ENCODE measurements around the gene TP53BP1.

TP53BP1 gene

DNA sequence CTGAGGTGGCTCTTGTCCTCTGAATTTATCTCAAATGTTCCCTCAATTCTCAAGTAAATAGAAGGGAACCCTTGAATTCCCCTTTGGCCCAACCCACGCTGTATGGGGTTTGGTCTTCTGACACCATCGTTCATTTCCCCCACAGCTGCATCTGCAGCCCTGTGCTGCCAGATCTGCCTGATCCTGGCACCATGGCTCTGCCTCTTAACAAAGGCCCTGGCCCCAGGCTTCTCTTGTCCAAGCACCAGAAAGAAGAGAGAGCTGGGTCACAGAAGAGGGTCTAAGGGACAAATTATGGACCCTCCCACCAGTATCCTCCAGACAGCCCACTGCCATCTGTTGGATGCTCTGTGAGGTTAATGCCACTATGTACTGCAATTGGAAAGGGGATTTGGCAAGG, 26.2 kb upstream of the TP53BP1 start:
- H3K4me1 ChIP-seq (ENCODE audit: control insufficient read depth, insufficient read depth, low read length): peaks cover 13% of the 10 kb centered on the region
- no peak overlapping the region for H3K4me3 ChIP-seq (ENCODE audit: low read length)
- no peaks in the 10 kb centered on the region for H3K36me3 ChIP-seq (ENCODE audit: control insufficient read depth, insufficient read depth, low read length)
- no peaks in the 10 kb centered on the region for H3K9me3 ChIP-seq (ENCODE audit: control insufficient read depth, insufficient read depth, low read length)
- DNase-seq (ENCODE audit: low read depth, low spot score): no peak
- WGBS (ENCODE audit: insufficient coverage, insufficient read length): no CpG with 5 or more reads among the region's 2 CpGs
- peaks cover 7% of the 10 kb centered on the region; the same call in 1 of the 2 replicates for H3K27me3 ChIP-seq (ENCODE audit: control insufficient read depth, insufficient read depth, low read length)
- H3K27ac ChIP-seq (ENCODE audit: low read length): no peak overlapping the region

DNA sequence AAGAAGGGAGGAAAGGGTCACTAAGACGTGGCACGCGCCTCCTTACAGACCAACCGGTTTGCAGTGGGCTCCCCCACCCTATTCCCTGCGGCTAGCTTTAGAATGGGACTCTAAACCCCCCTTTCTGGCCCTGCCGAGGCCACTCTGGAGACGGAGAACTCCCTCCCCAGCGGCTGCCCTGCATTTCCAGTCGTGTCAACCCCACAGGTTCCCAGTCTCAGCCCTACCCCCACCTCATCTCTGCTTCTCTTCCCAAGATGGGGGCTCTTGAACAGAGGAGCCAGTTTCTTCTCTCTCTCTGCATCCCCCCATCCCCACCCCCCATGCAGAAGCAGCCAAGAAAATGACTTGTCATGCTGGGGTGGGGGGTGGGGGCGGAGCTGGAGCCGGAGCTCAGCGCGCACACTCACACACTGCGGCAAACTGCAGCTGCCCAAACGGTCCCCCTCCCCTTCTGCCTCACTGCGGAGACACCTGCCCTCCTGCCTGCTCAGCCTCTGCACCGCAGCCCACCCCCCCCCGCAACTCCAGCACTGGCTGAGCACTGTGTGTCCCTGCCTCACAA, 25.3 kb upstream of the TP53BP1 start:
- no peaks in the 10 kb centered on the region for H3K9me3 ChIP-seq (ENCODE audit: control insufficient read depth, insufficient read depth, low read length)
- H3K27ac ChIP-seq (ENCODE audit: low read length): no peak overlapping the region
- peaks cover 7% of the 10 kb centered on the region; the same call in 1 of the 2 replicates for H3K27me3 ChIP-seq (ENCODE audit: control insufficient read depth, insufficient read depth, low read length)
- peak overlapping the region; percentile 40; the same call in 1 of the 2 replicates for H3K4me3 ChIP-seq (ENCODE audit: low read length)
- H3K36me3 ChIP-seq (ENCODE audit: control insufficient read depth, insufficient read depth, low read length): no peaks in the 10 kb centered on the region
- no CpG with 5 or more reads among the region's 18 CpGs for WGBS (ENCODE audit: insufficient coverage, insufficient read length)
- H3K4me1 ChIP-seq (ENCODE audit: control insufficient read depth, insufficient read depth, low read length): peaks cover 13% of the 10 kb centered on the region
- no peak for DNase-seq (ENCODE audit: low read depth, low spot score)

DNA sequence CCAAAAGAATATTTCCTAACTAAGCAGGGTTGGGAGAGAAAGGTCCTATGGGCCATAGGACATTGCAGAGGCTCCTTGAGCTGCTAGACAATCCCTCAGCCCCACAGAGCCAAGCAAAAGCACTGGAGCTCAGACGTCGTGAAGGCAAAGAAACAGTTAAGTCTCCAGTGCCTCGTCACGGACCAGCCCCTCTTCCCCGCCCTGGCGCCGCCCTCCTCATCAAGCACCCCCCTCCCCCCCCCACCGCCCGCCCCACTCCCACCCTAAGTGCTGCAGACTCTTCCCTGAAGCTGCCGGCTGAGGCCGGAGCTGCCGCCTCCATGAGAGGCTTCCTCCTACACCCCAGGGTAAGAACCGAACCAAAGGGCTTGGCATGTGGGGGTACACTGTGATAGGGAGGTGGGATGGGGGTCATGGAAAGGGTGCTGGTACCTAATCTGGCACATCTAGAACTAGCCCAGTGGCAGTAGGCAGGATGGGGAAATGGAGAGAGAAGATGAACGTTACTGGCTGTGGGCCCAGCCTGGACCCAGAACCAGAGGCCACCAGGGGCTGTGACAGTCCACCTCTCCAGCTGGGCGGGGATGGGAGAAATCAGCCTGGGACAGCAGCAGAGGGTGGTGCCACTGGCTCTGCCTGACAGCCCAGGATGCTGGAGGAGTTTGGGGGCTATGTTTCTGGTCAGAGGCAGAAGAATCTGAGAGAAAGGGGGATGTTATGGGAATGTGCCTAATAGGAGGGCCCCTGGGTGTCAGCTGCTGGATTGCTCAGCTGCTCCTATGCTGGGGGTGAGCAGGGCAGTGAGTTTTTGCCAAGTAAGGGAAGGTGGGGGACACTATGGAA, 24.6 kb upstream of the TP53BP1 start, which contains the start of gene MAP1A:
TSS of gene MAP1A (plus strand) at position 255 of the 843 bp plus-strand sequence. CDS start 3,866 bp downstream, outside the sequence.
- H3K27ac ChIP-seq (ENCODE audit: low read length): no peak within 1 kb of the TSS
- H3K4me3 ChIP-seq (ENCODE audit: low read length): peak within 1 kb of the TSS; percentile 40; the same call in 1 of the 2 replicates
- H3K27me3 ChIP-seq (ENCODE audit: control insufficient read depth, insufficient read depth, low read length): peaks cover 7% of the 10 kb centered on the region; the same call in 1 of the 2 replicates
- H3K36me3 ChIP-seq (ENCODE audit: control insufficient read depth, insufficient read depth, low read length): no peaks in the 10 kb centered on the region
- peaks cover 13% of the 10 kb centered on the region for H3K4me1 ChIP-seq (ENCODE audit: control insufficient read depth, insufficient read depth, low read length)
- no peaks in the 10 kb centered on the region for H3K9me3 ChIP-seq (ENCODE audit: control insufficient read depth, insufficient read depth, low read length)
- no peak for DNase-seq (ENCODE audit: low read depth, low spot score)
- no CpG with 5 or more reads among the region's 15 CpGs for WGBS (ENCODE audit: insufficient coverage, insufficient read length)

DNA sequence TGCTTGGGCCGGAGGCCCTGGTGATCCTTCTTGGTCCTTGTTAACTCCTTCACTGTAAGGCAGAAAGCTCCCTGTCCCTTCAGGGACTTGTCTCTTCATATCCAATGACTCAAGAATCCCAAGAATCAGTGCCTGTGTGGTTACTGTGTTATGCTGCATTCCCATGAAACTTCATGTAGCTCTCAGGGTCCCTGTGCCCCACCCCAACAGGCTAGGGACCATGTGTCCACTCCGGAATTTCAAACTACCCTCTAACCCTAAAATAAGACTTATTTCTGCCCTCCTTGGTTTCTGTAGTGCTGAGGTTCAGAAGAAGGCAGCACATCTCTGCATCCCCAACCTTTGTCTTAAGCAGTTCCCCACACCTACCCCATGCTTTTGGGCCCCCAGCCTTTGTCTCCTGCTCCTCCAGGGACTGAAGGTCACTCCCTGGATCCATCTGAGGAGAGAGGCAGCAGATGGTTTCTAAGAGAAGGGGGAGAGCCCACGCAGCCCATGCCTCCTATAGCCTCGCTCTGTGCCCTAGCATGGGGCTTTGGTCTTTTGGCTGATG, 23.9 kb upstream of the TP53BP1 start:
- Histone ChIP-seq H3K27me3 (ENCODE audit: control insufficient read depth, insufficient read depth, low read length) (peaks cover 9% of the 10 kb centered on the region; the same call in 1 of the 2 replicates), H3K4me1 (ENCODE audit: control insufficient read depth, insufficient read depth, low read length) (peaks cover 13% of the 10 kb centered on the region), H3K4me3 (ENCODE audit: low read length) (no peak overlapping the region), H3K27ac (ENCODE audit: low read length) (no peak overlapping the region), H3K36me3 (ENCODE audit: control insufficient read depth, insufficient read depth, low read length) (no peaks in the 10 kb centered on the region), H3K9me3 (ENCODE audit: control insufficient read depth, insufficient read depth, low read length) (no peaks in the 10 kb centered on the region)
- WGBS (ENCODE audit: insufficient coverage, insufficient read length): no CpG with 5 or more reads among the region's 4 CpGs
- no peak for DNase-seq (ENCODE audit: low read depth, low spot score)

DNA sequence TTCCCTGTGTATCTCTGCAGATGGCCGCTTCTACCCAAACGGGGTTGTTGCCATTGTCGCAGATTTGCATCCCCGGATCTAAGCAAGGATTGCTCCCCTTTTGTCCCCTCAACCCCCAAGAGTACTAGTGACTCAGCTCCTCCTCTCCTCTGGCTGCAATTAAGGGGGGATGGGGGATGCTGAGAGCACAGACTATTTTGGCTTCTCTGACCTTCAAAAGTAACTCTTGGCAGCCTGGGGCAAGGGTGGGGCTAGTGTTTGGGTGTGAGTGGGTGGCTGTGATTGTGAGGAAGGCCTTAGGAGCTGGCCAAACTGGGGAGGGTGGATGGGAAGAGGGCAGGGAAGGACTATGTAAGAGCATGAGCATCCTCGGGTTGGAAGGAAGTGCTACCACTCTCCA, 23.2 kb upstream of the TP53BP1 start:
- DNase-seq (ENCODE audit: low read depth, low spot score): no peak
- H3K4me3 ChIP-seq (ENCODE audit: low read length): no peak overlapping the region
- WGBS (ENCODE audit: insufficient coverage, insufficient read length): no CpG with 5 or more reads among the region's 5 CpGs
- H3K4me1 ChIP-seq (ENCODE audit: control insufficient read depth, insufficient read depth, low read length): peaks cover 16% of the 10 kb centered on the region
- no peak overlapping the region for H3K27ac ChIP-seq (ENCODE audit: low read length)
- no peaks in the 10 kb centered on the region for H3K36me3 ChIP-seq (ENCODE audit: control insufficient read depth, insufficient read depth, low read length)
- H3K27me3 ChIP-seq (ENCODE audit: control insufficient read depth, insufficient read depth, low read length): peaks cover 12% of the 10 kb centered on the region; the same call in 1 of the 2 replicates
- no peaks in the 10 kb centered on the region for H3K9me3 ChIP-seq (ENCODE audit: control insufficient read depth, insufficient read depth, low read length)

DNA sequence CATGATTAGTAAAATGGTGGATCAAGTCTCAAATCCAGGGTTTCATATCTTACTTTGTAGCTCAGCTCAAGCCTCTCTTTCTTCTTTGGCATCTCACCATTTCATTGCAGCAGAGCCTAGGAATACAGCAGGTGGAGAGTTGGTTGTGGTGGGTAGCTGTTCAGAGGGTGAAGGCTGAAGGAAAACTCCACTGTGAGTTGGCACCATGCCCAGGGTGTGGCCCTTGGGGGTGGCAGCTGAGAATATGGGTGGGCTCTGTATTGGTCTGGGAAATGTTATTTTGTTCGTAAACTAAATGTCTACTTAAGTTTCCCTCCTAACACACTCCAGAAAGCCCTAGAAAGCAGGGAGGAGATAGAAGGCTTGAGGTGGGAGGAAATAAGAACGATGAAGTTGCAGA, 22.8 kb upstream of the TP53BP1 start:
- DNase-seq (ENCODE audit: low read depth, low spot score): no peak
- H3K9me3 ChIP-seq (ENCODE audit: control insufficient read depth, insufficient read depth, low read length): no peaks in the 10 kb centered on the region
- no peak overlapping the region for H3K4me3 ChIP-seq (ENCODE audit: low read length)
- H3K36me3 ChIP-seq (ENCODE audit: control insufficient read depth, insufficient read depth, low read length): no peaks in the 10 kb centered on the region
- no CpG with 5 or more reads among the region's 2 CpGs for WGBS (ENCODE audit: insufficient coverage, insufficient read length)
- peaks cover 12% of the 10 kb centered on the region; the same call in 1 of the 2 replicates for H3K27me3 ChIP-seq (ENCODE audit: control insufficient read depth, insufficient read depth, low read length)
- no peak overlapping the region for H3K27ac ChIP-seq (ENCODE audit: low read length)
- H3K4me1 ChIP-seq (ENCODE audit: control insufficient read depth, insufficient read depth, low read length): peaks cover 17% of the 10 kb centered on the region

DNA sequence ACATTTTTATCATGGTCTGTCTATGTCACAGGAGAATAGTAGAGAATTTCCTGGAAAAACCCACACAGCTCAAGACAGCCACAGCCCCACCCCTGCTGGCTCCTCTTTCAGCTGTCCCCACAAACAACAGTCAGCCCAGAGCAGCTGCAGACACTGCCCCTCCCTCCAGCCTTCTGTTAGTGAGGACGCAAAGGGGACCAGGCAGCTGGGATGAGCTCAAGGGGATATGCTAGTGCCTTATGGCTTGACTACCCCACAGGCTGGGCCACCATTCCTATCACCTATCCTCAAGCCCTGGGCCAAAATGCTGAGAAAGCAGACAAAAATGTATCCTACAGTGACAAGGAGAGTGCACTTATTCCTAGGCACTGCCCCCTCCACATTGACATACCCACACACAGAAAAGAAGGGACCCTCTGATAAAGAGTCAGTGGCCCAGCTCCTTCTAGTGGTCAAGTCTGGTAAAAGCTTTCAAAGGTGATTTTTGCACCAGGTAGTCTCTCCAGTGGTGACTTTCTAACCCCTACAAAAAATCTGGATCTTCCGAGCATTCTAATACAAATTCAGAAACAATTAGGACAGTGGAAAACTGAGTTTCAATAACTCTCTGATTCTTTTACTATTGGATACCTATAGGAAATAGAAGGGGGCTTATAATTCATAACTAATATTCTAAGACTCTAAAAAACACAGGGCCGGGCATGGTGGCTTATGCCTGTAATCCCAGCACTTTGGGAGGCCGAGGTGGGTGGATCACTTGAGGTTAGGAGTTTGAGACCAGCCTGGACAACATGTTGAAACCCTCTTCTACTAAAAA, 21.5 kb upstream of the TP53BP1 start:
- DNase-seq (ENCODE audit: low read depth, low spot score): no peak
- no peak overlapping the region for H3K4me3 ChIP-seq (ENCODE audit: low read length)
- no CpG with 5 or more reads among the region's 4 CpGs for WGBS (ENCODE audit: insufficient coverage, insufficient read length)

DNA sequence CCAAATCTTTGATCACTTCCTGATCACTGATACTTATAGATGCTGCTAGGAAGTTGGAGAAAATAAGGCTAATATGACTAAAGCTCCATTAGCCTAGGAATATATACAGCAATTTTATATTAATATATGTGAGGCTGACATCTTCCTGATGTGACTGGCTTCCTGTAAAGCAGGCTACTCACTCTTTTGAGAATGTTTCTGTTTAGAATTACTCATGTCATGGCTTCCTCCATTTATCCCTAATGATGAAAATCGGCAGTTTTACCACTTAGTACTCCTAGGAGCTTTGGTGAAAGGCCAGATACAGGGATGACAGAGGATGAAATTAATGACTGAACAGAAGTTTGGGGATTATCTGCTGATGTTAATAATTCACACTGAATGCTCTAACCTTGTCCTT, 20.6 kb upstream of the TP53BP1 start:
- peaks cover 7% of the 10 kb centered on the region; the same call in 1 of the 2 replicates for H3K27me3 ChIP-seq (ENCODE audit: control insufficient read depth, insufficient read depth, low read length)
- peaks cover 17% of the 10 kb centered on the region for H3K4me1 ChIP-seq (ENCODE audit: control insufficient read depth, insufficient read depth, low read length)
- H3K36me3 ChIP-seq (ENCODE audit: control insufficient read depth, insufficient read depth, low read length): no peaks in the 10 kb centered on the region
- no peaks in the 10 kb centered on the region for H3K9me3 ChIP-seq (ENCODE audit: control insufficient read depth, insufficient read depth, low read length)
- WGBS (ENCODE audit: insufficient coverage, insufficient read length): no CpG with 5 or more reads among the region's 1 CpG
- H3K4me3 ChIP-seq (ENCODE audit: low read length): no peak overlapping the region
- no peak overlapping the region for H3K27ac ChIP-seq (ENCODE audit: low read length)
- no peak for DNase-seq (ENCODE audit: low read depth, low spot score)

More for the DNA sequence above, 21.5 kb upstream of the TP53BP1 start:
- Histone ChIP-seq H3K4me1 (ENCODE audit: control insufficient read depth, insufficient read depth, low read length) (peaks cover 17% of the 10 kb centered on the region), H3K9me3 (ENCODE audit: control insufficient read depth, insufficient read depth, low read length) (no peaks in the 10 kb centered on the region), H3K36me3 (ENCODE audit: control insufficient read depth, insufficient read depth, low read length) (no peaks in the 10 kb centered on the region), H3K27me3 (ENCODE audit: control insufficient read depth, insufficient read depth, low read length) (peaks cover 8% of the 10 kb centered on the region; the same call in 1 of the 2 replicates), H3K27ac (ENCODE audit: low read length) (no peak overlapping the region)

DNA sequence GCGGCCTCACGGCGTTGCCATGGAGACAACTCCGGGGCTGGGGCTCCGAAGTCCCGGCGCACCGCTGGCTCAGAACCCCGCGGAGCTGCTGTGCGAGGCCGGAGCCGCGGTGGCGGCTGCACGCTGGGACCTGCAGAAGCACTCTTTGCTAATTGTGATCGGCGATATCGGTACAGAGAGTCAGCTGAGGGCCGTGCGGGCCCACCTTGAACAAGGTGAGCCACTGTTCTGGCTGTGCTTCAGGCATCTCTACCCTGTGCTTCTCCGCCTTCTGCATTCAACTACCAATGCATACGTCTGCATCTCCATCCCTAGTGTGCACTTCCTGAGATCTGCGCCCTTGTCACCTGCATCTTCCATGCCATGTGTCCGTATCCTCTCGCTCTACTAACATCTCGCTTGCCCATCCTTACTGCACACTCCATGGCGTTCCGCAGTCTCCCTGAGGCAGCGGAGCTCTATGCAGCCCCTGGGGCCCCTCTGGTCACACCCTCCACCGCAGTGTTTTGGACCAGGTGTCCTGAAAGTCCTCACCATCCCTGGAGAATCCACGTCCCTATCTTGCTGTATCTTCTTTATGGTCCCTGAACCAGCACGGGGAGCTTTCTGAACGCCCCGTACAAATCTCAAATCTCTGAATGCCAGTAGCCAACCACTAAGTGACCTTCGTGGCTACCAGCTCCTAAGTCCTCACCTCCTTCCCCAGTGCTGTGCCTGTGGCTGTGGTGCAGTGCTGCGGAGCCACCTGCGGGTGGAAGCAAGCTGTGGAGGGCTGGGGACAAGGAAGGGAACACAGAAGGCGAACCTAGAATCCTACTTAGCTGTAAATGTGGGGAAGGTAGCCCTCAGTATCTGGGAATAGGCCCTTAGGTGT, 18.3 kb upstream of the TP53BP1 start:
- Histone ChIP-seq H3K4me1 (ENCODE audit: control insufficient read depth, insufficient read depth, low read length) (peaks cover 6% of the 10 kb centered on the region), H3K4me3 (ENCODE audit: low read length) (peak overlapping the region; percentile 60; the same call in 1 of the 2 replicates), H3K27me3 (ENCODE audit: control insufficient read depth, insufficient read depth, low read length) (peaks cover 5% of the 10 kb centered on the region; the same call in 1 of the 2 replicates), H3K9me3 (ENCODE audit: control insufficient read depth, insufficient read depth, low read length) (no peaks in the 10 kb centered on the region), H3K27ac (ENCODE audit: low read length) (no peak overlapping the region), H3K36me3 (ENCODE audit: control insufficient read depth, insufficient read depth, low read length) (no peaks in the 10 kb centered on the region)
- DNase-seq (ENCODE audit: low read depth, low spot score): no peak
- no CpG with 5 or more reads among the region's 39 CpGs for WGBS (ENCODE audit: insufficient coverage, insufficient read length)

Measured in iPS DF 6.9 (cell line).